HepG2 (cell line): ENCODE results near the gene FFAR4. TPM values are rescaled to one million over a fixed set of nuclear protein-coding genes. Genes with fewer than 3 reads are reported as not detected.

Experiments used
- ATAC-seq: fragments of 200-7000 bp; cut with Tn5 transposase; 3 replicates; pipeline ENCODE4 v1.9.1; 2020; ENCODE audit warnings: mild to moderate bottlenecking, moderate library complexity
- BruUV-seq: library from RNA; stranded (reverse); fragments of 400-500 nt; replicated peaks from 2 replicates; lab custom pipeline; 2021; lab: Mats Ljungman, UMichigan
- CTCF ChIA-PET: fragments of 300-600 bp; formaldehyde crosslinking; extraction: SDS; loops from one replicate; lab custom pipeline; 2021; ENCODE audit warnings: low total read pairs, inconsistent platforms, low intra/inter-chr PET ratio; lab: Yijun Ruan, JAX
- POLR2A ChIA-PET: fragments of 350-600 bp; sonication (Branson Sonifier 250); formaldehyde crosslinking; loops from one replicate; lab custom pipeline; 2020; ENCODE audit warnings: antibody characterized with exemption, inconsistent platforms; lab: Yijun Ruan, JAX
- DNase-seq: peaks from one replicate; pipeline ENCODE4 v3.0.0-alpha.2; 2015; ENCODE audit warnings: low spot score
- FAIRE-seq: peaks from 3 replicates; lab custom pipeline; 2011; peaks lifted over from hg19 to GRCh38; lab: Jason Lieb, UNC
- H2AFZ ChIP-seq: one replicate; pipeline ENCODE4 v1.6.1; 2011; ENCODE audit warnings: low read length, inconsistent platforms
- H3K27ac ChIP-seq: fragments of 300-600 bp; 3 replicates; pipeline ENCODE4 v1.8.0; 2011; ENCODE audit warnings: mixed run types, mild to moderate bottlenecking, mixed read lengths, low read length, inconsistent platforms; ENCODE audit not compliant: insufficient read depth; ENCODE audit errors: extremely low read length
- H3K27me3 ChIP-seq, 2 experiments: fragments of 200-600 bp in 1 of 2; 2 replicates in 1 of 2; 3 replicates in 1 of 2; pipeline versions ENCODE4 v1.6.0 to v1.8.0; 2011; ENCODE audit warnings: low read length in 2 of 2, mild to moderate bottlenecking in 2 of 2, moderate library complexity in 2 of 2, inconsistent platforms in 1 of 2; ENCODE audit not compliant: insufficient read depth in 2 of 2, control insufficient read depth in 1 of 2
- H3K36me3 ChIP-seq, 2 experiments: fragments of 200-600 bp in 1 of 2; replicated peaks in 1 of 2; 2 replicates in 1 of 2; 3 replicates in 1 of 2; pipeline versions ENCODE4 v1.5.1 to v1.8.0; 2011; ENCODE audit warnings: low read length in 2 of 2, inconsistent platforms in 1 of 2; ENCODE audit not compliant: insufficient read depth in 2 of 2, control insufficient read depth in 1 of 2
- H3K4me1 ChIP-seq: 2 replicates; pipeline ENCODE4 v1.5.1; 2012; ENCODE audit warnings: low read length, inconsistent platforms; ENCODE audit not compliant: insufficient read depth
- H3K4me2 ChIP-seq: 2 replicates; pipeline ENCODE4 v1.6.0; 2011; ENCODE audit warnings: low read depth, low read length, inconsistent platforms
- H3K4me3 ChIP-seq, 3 experiments: fragments of 200-600 bp in 1 of 3; sonication (generic), shearing (Covaris generic) in 1 of 3; replicated peaks in 1 of 3; 2 replicates each; pipeline ENCODE4 v1.5.1; 2011 to 2016; ENCODE audit warnings: low read length in 3 of 3, inconsistent platforms in 2 of 3, low read depth in 2 of 3, mild to moderate bottlenecking in 2 of 3, control low read depth in 1 of 3, mixed read lengths in 1 of 3; ENCODE audit not compliant: insufficient read depth in 1 of 3
- H3K79me2 ChIP-seq: one replicate; pipeline ENCODE4 v1.6.1; 2011; ENCODE audit warnings: low read length, inconsistent platforms; ENCODE audit not compliant: insufficient read depth
- H3K9ac ChIP-seq: 2 replicates; pipeline ENCODE4 v1.6.0; 2011; ENCODE audit warnings: mild to moderate bottlenecking, low read depth, low read length, inconsistent platforms; ENCODE audit not compliant: insufficient read depth
- H3K9me3 ChIP-seq: 2 replicates; pipeline ENCODE4 v1.5.1; 2012; ENCODE audit warnings: mild to moderate bottlenecking, low read length
- H4K20me1 ChIP-seq: 2 replicates; pipeline ENCODE4 v1.6.0; 2011; ENCODE audit warnings: inconsistent platforms, mild to moderate bottlenecking, low read length, moderate library complexity; ENCODE audit not compliant: insufficient read depth
- BCL6 ChIP-seq: IDR thresholded peaks from 2 replicates; pipeline ENCODE4 v1.6.1; 2016; ENCODE audit warnings: missing genetic modification reagents, missing compliant biosample characterization
- MEIS2 ChIP-seq: sonication (generic); formaldehyde crosslinking; IDR thresholded peaks from 2 replicates; pipeline ENCODE4 v1.9.0; 2021; ENCODE audit warnings: mild to moderate bottlenecking, missing genetic modification reagents
- PCBP1 ChIP-seq: fragments of 200-400 bp; formaldehyde crosslinking; IDR thresholded peaks from 2 replicates; pipeline ENCODE4 v1.6.1; 2017; ENCODE audit warnings: mild to moderate bottlenecking, low read depth, low read length, borderline replicate concordance
- YY1 ChIP-seq: IDR thresholded peaks from 2 replicates; pipeline ENCODE4 v1.6.1; 2011; ENCODE audit warnings: low read length, low read depth, moderate library complexity, mild to moderate bottlenecking; ENCODE audit not compliant: insufficient read depth, insufficient replicate concordance
- ZFP36L1 ChIP-seq: sonication (generic); formaldehyde crosslinking; IDR thresholded peaks from 2 replicates; pipeline ENCODE4 v1.8.0; 2022; ENCODE audit warnings: mild to moderate bottlenecking, missing genetic modification reagents, moderate library complexity
- ZNF383 ChIP-seq: sonication (generic); formaldehyde crosslinking; IDR thresholded peaks from 2 replicates; pipeline ENCODE4 v1.4.0; 2020; ENCODE audit warnings: missing genetic modification reagents, mild to moderate bottlenecking, borderline replicate concordance
- ZNF674 ChIP-seq: sonication (generic); formaldehyde crosslinking; IDR thresholded peaks from 2 replicates; pipeline ENCODE4 v1.5.0; 2020; ENCODE audit warnings: low read depth, mild to moderate bottlenecking, missing genetic modification reagents
- ZNF790 ChIP-seq: sonication (generic); formaldehyde crosslinking; IDR thresholded peaks from 2 replicates; pipeline ENCODE4 v1.8.0; 2022; ENCODE audit warnings: missing genetic modification reagents, mild to moderate bottlenecking, borderline replicate concordance
- WGBS: methylation state at CpG from one replicate; pipeline ENCODE4 v1.1.6; 2017; ENCODE audit warnings: low lambda C conversion rate; 5-methylcytosine and 5-hydroxymethylcytosine counted together
- in situ Hi-C: cut with HindIII; loops from 2 replicates; pipeline ENCODE4 v1.10.0; 2017; ENCODE audit warnings: low pct_unique_long_range_greater_than_20kb; ENCODE audit not compliant: extremely low pct_ligation_motif_present
- intact Hi-C: fragments of 100-400 bp; cut with micrococcal nuclease; formaldehyde crosslinking; loops from one replicate; pipeline ENCODE4 v1.10.0; 2022; ENCODE audit not compliant: unreplicated experiment
- polyA plus RNA-seq, 8 experiments: library from polyadenylated mRNA; depleted of rRNA in 3 of 8; stranded (reverse) in 7 of 8; unstranded in 1 of 8; fragments of >200 nt; fragmentation: Illumina TruSeq in 4 of 8; extraction: Trizol in 4 of 8; gene quantifications; 2 replicates each; pipeline versions ENCODE4 v1.2.1 to v1.2.3, GENCODE V29; 2011 to 2016; ENCODE audit warnings: low read depth in 4 of 8, missing spikeins in 1 of 8, mixed read lengths in 1 of 8; ENCODE audit not compliant: insufficient read depth in 1 of 8
- total RNA-seq, 5 experiments: library from RNA; depleted of rRNA; stranded (reverse); fragments of >200 nt; fragmentation: Illumina TruSeq; extraction: Trizol; gene quantifications; 2 replicates each; pipeline ENCODE4 v1.2.3, GENCODE V29; 2016; ENCODE audit warnings: low read depth in 1 of 5
- TF ChIP-seq, protein P1 (sequence below): sonication (generic); formaldehyde crosslinking; IDR thresholded peaks from 2 replicates; pipeline ENCODE4 v1.4.0; 2020; ENCODE audit warnings: low read depth, mild to moderate bottlenecking, missing genetic modification reagents

Gene FFAR4
- total and polyA plus RNA-seq, 2 of the 13 experiments (the other 11 are each of a cell fraction or from before 2014, with no cell fraction given), result 0.09 TPM; not detected in 1

DNA sequence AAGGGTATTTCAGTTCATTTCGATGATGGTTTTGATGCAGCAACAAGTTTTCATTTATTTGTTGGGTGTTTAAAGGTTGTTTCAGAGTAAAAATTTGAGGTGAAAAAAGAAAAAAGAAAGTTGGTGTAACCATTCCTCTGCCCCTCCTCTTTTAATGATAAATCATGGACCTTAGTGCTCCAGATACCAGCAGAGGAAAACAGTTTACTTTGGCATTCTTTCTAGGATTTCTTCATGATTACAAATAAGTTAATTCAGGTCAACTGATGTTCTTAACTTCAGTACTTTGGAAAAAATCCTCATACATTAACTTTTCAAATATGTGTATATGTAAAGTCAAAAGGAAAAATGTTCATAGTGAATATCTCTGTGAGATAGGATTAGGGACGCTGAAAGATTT lies 36.6 kb downstream of the FFAR4 start:
- TF ChIP-seq, protein P1, sequence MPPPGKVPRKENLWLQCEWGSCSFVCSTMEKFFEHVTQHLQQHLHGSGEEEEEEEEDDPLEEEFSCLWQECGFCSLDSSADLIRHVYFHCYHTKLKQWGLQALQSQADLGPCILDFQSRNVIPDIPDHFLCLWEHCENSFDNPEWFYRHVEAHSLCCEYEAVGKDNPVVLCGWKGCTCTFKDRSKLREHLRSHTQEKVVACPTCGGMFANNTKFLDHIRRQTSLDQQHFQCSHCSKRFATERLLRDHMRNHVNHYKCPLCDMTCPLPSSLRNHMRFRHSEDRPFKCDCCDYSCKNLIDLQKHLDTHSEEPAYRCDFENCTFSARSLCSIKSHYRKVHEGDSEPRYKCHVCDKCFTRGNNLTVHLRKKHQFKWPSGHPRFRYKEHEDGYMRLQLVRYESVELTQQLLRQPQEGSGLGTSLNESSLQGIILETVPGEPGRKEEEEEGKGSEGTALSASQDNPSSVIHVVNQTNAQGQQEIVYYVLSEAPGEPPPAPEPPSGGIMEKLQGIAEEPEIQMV (CRISPR knock-in tag), result no peak
- TF ChIP-seq PCBP1, result no peak
- TF ChIP-seq BCL6 (CRISPR knock-in tag), result peak; percentile 78
- ATAC-seq, result no peak
- peak overlapping the region; percentile 99 for H3K27ac ChIP-seq
- no TSS peak for BruUV-seq
- POLR2A ChIA-PET, result interaction anchor here (0.7 to 1.4 kb wide), 3 partner anchors 9 to 99 kb away, joined by 3 to 4 read pairs (median 3); partner anchors contain the start of genes FRA10AC1 and PDE6C
- no peak overlapping the region for H2AFZ ChIP-seq
- DNase-seq, result no peak
- in situ Hi-C loops (no loop called here), intact Hi-C loops (loop anchor here (5.0 kb wide), 1 partner anchor 69 kb away; no protein-coding TSS in a partner anchor)
- H4K20me1 ChIP-seq, result peaks cover 21% of the 10 kb centered on the region
- peaks cover 45% of the 10 kb centered on the region for H3K4me1 ChIP-seq
- FAIRE-seq, result no peak
- 55% methylated on average over 2 of the region's 2 CpGs for WGBS
- peak overlapping the region; percentile 94 for H3K4me2 ChIP-seq
- H3K9ac ChIP-seq, result peak overlapping the region; percentile 94; the same call in 1 of the 2 replicates
- peaks cover 0 to 9% of the 10 kb centered on the region in 2 experiments; a peak in 2 of 5 replicates for H3K36me3 ChIP-seq
- no peaks in the 10 kb centered on the region for H3K9me3 ChIP-seq
- peaks cover 26% of the 10 kb centered on the region for H3K79me2 ChIP-seq
- CTCF ChIA-PET, result no interaction called here
- no peaks in the 10 kb centered on the region; a peak in 1 of 5 replicates for H3K27me3 ChIP-seq
- H3K4me3 ChIP-seq, result peak overlapping the region in 1 of 3 experiments; percentile 87; a peak in 1 of 6 replicates

DNA sequence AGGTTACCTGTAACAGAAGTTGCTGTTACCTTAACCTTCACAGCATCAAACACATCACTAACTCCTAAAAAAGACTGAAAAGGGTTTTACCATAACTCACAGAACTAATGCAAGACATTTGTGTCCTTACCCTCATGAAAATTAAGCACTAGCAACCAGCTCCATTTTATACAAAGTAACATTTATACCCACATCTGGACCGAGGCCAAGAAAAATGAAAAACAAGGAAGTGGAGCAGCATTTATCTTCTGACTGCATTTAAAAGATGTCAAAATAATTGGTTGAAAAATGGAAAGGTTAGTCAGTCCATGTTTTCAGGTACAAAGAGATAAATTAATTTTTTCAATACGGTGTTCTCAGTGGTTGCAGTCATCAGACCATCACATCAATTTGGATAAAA lies 37.7 kb downstream of the FFAR4 start:
- BruUV-seq, result no TSS peak
- Histone ChIP-seq H3K4me2 (no peak overlapping the region), H4K20me1 (peaks cover 11% of the 10 kb centered on the region; the same call in 1 of the 2 replicates), H3K9me3 (no peaks in the 10 kb centered on the region), H2AFZ (no peak overlapping the region), H3K9ac (no peak overlapping the region), H3K27ac (no peak overlapping the region), H3K4me1 (peaks cover 38% of the 10 kb centered on the region), H3K36me3 (peaks cover 0 to 9% of the 10 kb centered on the region in 2 experiments; a peak in 2 of 5 replicates), H3K4me3 (no peak overlapping the region)
- CTCF ChIA-PET, result no interaction called here
- ATAC-seq, result no peak
- FAIRE-seq, result no peak
- DNase-seq, result no peak
- intact Hi-C loops, result loop anchor here (5.0 kb wide), 1 partner anchor 68 kb away; no protein-coding TSS in a partner anchor
- WGBS, result 96% methylated on average over 2 of the region's 2 CpGs
- TF ChIP-seq ZNF674 (CRISPR knock-in tag), result no peak
- TF ChIP-seq MEIS2 (CRISPR knock-in tag), result no peak
- no peak for TF ChIP-seq ZFP36L1 (CRISPR knock-in tag)
- TF ChIP-seq ZNF790 (CRISPR knock-in tag), result no peak
- TF ChIP-seq YY1, result no peak
- no peak for TF ChIP-seq ZNF383
- TF ChIP-seq, all 625 proteins: peak for 0
- no peaks in the 10 kb centered on the region; a peak in 1 of 5 replicates for H3K27me3 ChIP-seq
- POLR2A ChIA-PET, result interaction anchor here (1.3 kb wide), 1 partner anchor 12 kb away, joined by 3 read pairs; no protein-coding TSS in a partner anchor
- H3K79me2 ChIP-seq, result peaks cover 17% of the 10 kb centered on the region
- in situ Hi-C loops, result no loop called here
